Esophagus muscularis mucosa (tissue), 3 donors: ENCODE results near the gene SLC9A4.

Source experiments
- CTCF ChIP-seq, 3 experiments: fragments of 200-600 bp in 2 of 3; fragments of 450-650 bp in 1 of 3; sonication (generic) in 2 of 3; IDR thresholded peaks; one replicate each; pipeline ENCODE4 v1.5.1; 2017 to 2019; ENCODE audit warnings: antibody characterized with exemption in 3 of 3, mild to moderate bottlenecking in 2 of 3, moderate library complexity in 1 of 3
- POLR2A ChIP-seq: fragments of 450-650 bp; IDR thresholded peaks from one replicate; pipeline ENCODE4 v1.6.1; 2017; ENCODE audit warnings: antibody characterized with exemption, moderate library complexity, mild to moderate bottlenecking, low read depth

GRCh38 chr2:102473020-102473419 is at the start of gene SLC9A4:
- TF ChIP-seq CTCF (IDR thresholded peaks at IDR 0.05) (peak; percentile 62 to 78 (median 67)), POLR2A (no peak)
